H1 (cell line): ENCODE results near the gene ATF7. TPM values are rescaled to one million over a fixed set of nuclear protein-coding genes. Genes with fewer than 3 reads are reported as not detected.

ENCODE experiments used
- CTCF ChIA-PET: fragments of 300-600 bp; sonication (Branson Sonifier 250); formaldehyde crosslinking; loops from one replicate; lab custom pipeline; 2021; ENCODE audit not compliant: partially characterized antibody; lab: Charles Lee
- POLR2A ChIA-PET: fragments of 300-600 bp; sonication (Branson Sonifier 250); formaldehyde crosslinking; loops from one replicate; lab custom pipeline; 2021; ENCODE audit warnings: inconsistent platforms; ENCODE audit not compliant: partially characterized antibody; lab: Charles Lee
- DNase-seq, 2 experiments: peaks; one replicate each; pipeline versions ENCODE4 v3.0.0 to v3.0.0-alpha.2; 2010 to 2022; ENCODE audit warnings: low spot score in 2 of 2, low read depth in 1 of 2, mixed read lengths in 1 of 2
- FAIRE-seq: peaks from 2 replicates; lab custom pipeline; 2011; peaks lifted over from hg19 to GRCh38; lab: Jason Lieb, UNC
- H2AFZ ChIP-seq: 2 replicates; pipeline ENCODE4 v1.8.1; 2012; ENCODE audit warnings: low read length, inconsistent platforms
- H2AK5ac ChIP-seq: 2 replicates; pipeline ENCODE4 v1.6.1; 2013; ENCODE audit warnings: low read depth, low read length
- H2BK120ac ChIP-seq: replicated peaks from 2 replicates; pipeline ENCODE3; 2013; ENCODE audit warnings: low read depth, low read length, inconsistent platforms
- H2BK12ac ChIP-seq: 2 replicates; pipeline ENCODE4 v1.6.1; 2013; ENCODE audit warnings: low read depth, low read length
- H2BK15ac ChIP-seq: 2 replicates; pipeline ENCODE4 v1.6.1; 2013; ENCODE audit warnings: low read length
- H2BK20ac ChIP-seq: 2 replicates; pipeline ENCODE4 v1.6.1; 2013; ENCODE audit warnings: low read length
- H2BK5ac ChIP-seq: 2 replicates; pipeline ENCODE4 v1.6.1; 2013; ENCODE audit warnings: low read depth, low read length
- H3K14ac ChIP-seq: 2 replicates; pipeline ENCODE4 v1.6.1; 2013; ENCODE audit warnings: inconsistent platforms; ENCODE audit not compliant: insufficient read length
- H3K18ac ChIP-seq: 2 replicates; pipeline ENCODE4 v1.6.1; 2013; ENCODE audit warnings: low read length; ENCODE audit errors: extremely low read depth
- H3K23ac ChIP-seq: 2 replicates; pipeline ENCODE4 v1.6.1; 2013; ENCODE audit warnings: inconsistent platforms; ENCODE audit not compliant: insufficient read length
- H3K23me2 ChIP-seq: 2 replicates; pipeline ENCODE4 v1.6.1; 2013; ENCODE audit warnings: low read depth, low read length
- H3K27ac ChIP-seq: 2 replicates; pipeline ENCODE4 v1.6.1; 2011; ENCODE audit warnings: low read depth, low read length, inconsistent platforms
- H3K27me3 ChIP-seq, 4 experiments: replicated peaks in 1 of 4; 1 replicate in 1 of 4; 2 replicates in 3 of 4; pipeline versions ENCODE4 v1.6.1 to v1.8.1; 2011 to 2013; ENCODE audit warnings: low read length in 3 of 4, mild to moderate bottlenecking in 3 of 4, inconsistent platforms in 2 of 4, mixed read lengths in 2 of 4, moderate library complexity in 1 of 4; ENCODE audit not compliant: control insufficient read depth in 3 of 4, insufficient read depth in 3 of 4; ENCODE audit errors: extremely low read depth in 1 of 4
- H3K36me3 ChIP-seq, 4 experiments: 2 replicates each; pipeline versions ENCODE4 v1.6.1 to v1.8.1; 2011 to 2013; ENCODE audit warnings: mild to moderate bottlenecking in 4 of 4, low read length in 3 of 4, moderate library complexity in 2 of 4, control low read depth in 1 of 4, inconsistent platforms in 1 of 4; ENCODE audit not compliant: insufficient read depth in 4 of 4, control insufficient read depth in 2 of 4
- H3K4ac ChIP-seq: replicated peaks from 2 replicates; pipeline ENCODE3; 2013; ENCODE audit warnings: low read length, low read depth, mixed read lengths, inconsistent platforms; ENCODE audit not compliant: insufficient read length
- H3K4me1 ChIP-seq, 4 experiments: replicated peaks in 1 of 4; 1 replicate in 1 of 4; 2 replicates in 3 of 4; pipeline versions ENCODE4 v1.6.1 to v1.8.1; 2011 to 2013; ENCODE audit warnings: low read length in 3 of 4, inconsistent platforms in 2 of 4, mixed read lengths in 1 of 4; ENCODE audit not compliant: insufficient read depth in 4 of 4, control insufficient read depth in 3 of 4
- H3K4me2 ChIP-seq, 2 experiments: 2 replicates each; pipeline versions ENCODE4 v1.6.1 to v1.8.1; 2011 to 2013; ENCODE audit warnings: low read depth in 2 of 2, low read length in 2 of 2, control low read depth in 1 of 2, inconsistent platforms in 1 of 2, mild to moderate bottlenecking in 1 of 2; ENCODE audit not compliant: insufficient read depth in 1 of 2
- H3K4me3 ChIP-seq, 4 experiments: fragments of 200-600, 300-600 bp in 1 of 4; sonication (generic), shearing (Covaris generic), sonication (Bioruptor Twin) in 1 of 4; 2 replicates each; pipeline versions ENCODE4 v1.5.1 to v1.8.1; 2011 to 2016; ENCODE audit warnings: low read length in 4 of 4, low read depth in 3 of 4, control low read depth in 2 of 4, inconsistent platforms in 2 of 4, mild to moderate bottlenecking in 2 of 4, mixed read lengths in 1 of 4, moderate library complexity in 1 of 4; ENCODE audit not compliant: insufficient read depth in 2 of 4; ENCODE audit errors: extremely low read depth in 1 of 4
- H3K56ac ChIP-seq: replicated peaks from 2 replicates; pipeline ENCODE3; 2013; ENCODE audit warnings: low read depth, mild to moderate bottlenecking, mixed read lengths, low read length, inconsistent platforms; ENCODE audit not compliant: insufficient read length
- H3K79me1 ChIP-seq: 2 replicates; pipeline ENCODE4 v1.6.1; 2013; ENCODE audit warnings: low read depth, low read length, control low read depth
- H3K79me2 ChIP-seq, 2 experiments: 2 replicates each; pipeline versions ENCODE4 v1.6.1 to v1.8.1; 2012 to 2013; ENCODE audit warnings: low read length in 2 of 2, mild to moderate bottlenecking in 2 of 2, inconsistent platforms in 1 of 2; ENCODE audit not compliant: insufficient read depth in 2 of 2, control insufficient read depth in 1 of 2
- H3K9ac ChIP-seq, 4 experiments: replicated peaks in 1 of 4; 1 replicate in 1 of 4; 2 replicates in 3 of 4; pipeline versions ENCODE4 v1.6.1 to v1.8.1; 2011 to 2013; ENCODE audit warnings: low read depth in 3 of 4, low read length in 3 of 4, control low read depth in 2 of 4, mild to moderate bottlenecking in 2 of 4, moderate library complexity in 2 of 4, inconsistent platforms in 1 of 4; ENCODE audit errors: extremely low read depth in 1 of 4
- H3K9me3 ChIP-seq, 2 experiments: 2 replicates each; pipeline versions ENCODE4 v1.6.1 to v1.8.1; 2012 to 2013; ENCODE audit warnings: mild to moderate bottlenecking in 2 of 2, moderate library complexity in 2 of 2, control low read depth in 1 of 2, inconsistent platforms in 1 of 2, low read depth in 1 of 2, low read length in 1 of 2, mixed read lengths in 1 of 2; ENCODE audit not compliant: insufficient read depth in 2 of 2
- H4K20me1 ChIP-seq, 2 experiments: replicated peaks in 1 of 2; 2 replicates each; pipeline versions ENCODE3 to v1.8.1; 2011 to 2013; ENCODE audit warnings: inconsistent platforms in 2 of 2, low read length in 2 of 2, mild to moderate bottlenecking in 1 of 2; ENCODE audit not compliant: insufficient read depth in 2 of 2, control insufficient read depth in 1 of 2
- H4K5ac ChIP-seq: 2 replicates; pipeline ENCODE4 v1.6.1; 2013; ENCODE audit warnings: low read length, low read depth, mixed read lengths, inconsistent platforms; ENCODE audit not compliant: insufficient read length
- H4K8ac ChIP-seq: 2 replicates; pipeline ENCODE4 v1.8.0; 2013; ENCODE audit warnings: mild to moderate bottlenecking, moderate library complexity, low read length, inconsistent platforms; ENCODE audit not compliant: insufficient read depth; ENCODE audit errors: extremely low read depth
- H4K91ac ChIP-seq: replicated peaks from 2 replicates; pipeline ENCODE3; 2013; ENCODE audit warnings: low read length, mixed read lengths, inconsistent platforms; ENCODE audit not compliant: insufficient read length
- SUZ12 ChIP-seq: fragments of 200-600 bp; sonication (generic); IDR thresholded peaks from 2 replicates; pipeline ENCODE4 v1.6.1; 2012; ENCODE audit warnings: mild to moderate bottlenecking, inconsistent platforms, low read length, moderate library complexity, mixed read lengths
- whole genome bisulfite sequencing, 2 experiments: shearing (Covaris generic) in 1 of 2; methylation state at CpG; one replicate each; pipeline versions ENCODE4 v1.1.6 to v1.1.7; 2013 to 2015; ENCODE audit warnings: low lambda C conversion rate in 2 of 2, mixed read lengths in 2 of 2, inconsistent platforms in 1 of 2, low coverage in 1 of 2, missing lambda C conversion rate in 1 of 2; ENCODE audit not compliant: insufficient replicate concordance in 2 of 2, insufficient coverage in 1 of 2, insufficient read length in 1 of 2; ENCODE audit errors: extremely low coverage in 1 of 2, missing lambda C conversion rate in 1 of 2; 5-methylcytosine and 5-hydroxymethylcytosine counted together
- polyA plus RNA-seq, 7 experiments: library from polyadenylated mRNA; depleted of rRNA in 3 of 7; stranded (reverse) in 5 of 7; unstranded in 2 of 7; fragments of >200 nt in 5 of 7; fragments of 200-250 nt in 2 of 7; gene quantifications; 1 replicate in 5 of 7; 2 replicates in 1 of 7; 4 replicates in 1 of 7; pipeline versions ENCODE4 v1.2.1 to v1.2.3, GENCODE V29; 2011 to 2013; ENCODE audit warnings: missing spikeins in 2 of 7, mixed read lengths in 2 of 7
- total RNA-seq: library from RNA; stranded (reverse); fragmentation: NEBNext Ultra II Directional; extraction: Animal tissue kit (Norgen Biotek cat#: 25700); gene quantifications from 2 replicates; pipeline ENCODE4 v1.2.1, GENCODE V29; 2021

ATF7 gene
- total and polyA plus RNA-seq, 2 of the 8 experiments (the other 6 are each of a cell fraction or from before 2014, with no cell fraction given): 10.1 to 16.6 TPM

- H4K20me1 ChIP-seq: peaks cover 0 to 4% of the 10 kb centered on the region in 2 experiments
- no peak overlapping the region for H2BK15ac ChIP-seq
- no peak overlapping the region for H3K27ac ChIP-seq
- H2BK5ac ChIP-seq: no peak overlapping the region
- ChIA-PET POLR2A (interaction anchor here (0.7 to 67.0 kb wide), 5 partner anchors 11 to 185 kb away, joined by 3 to 3397 read pairs (median 3); partner anchors contain the start of genes PCBP2 and PRR13), CTCF (interaction anchor here (0.6 to 3.9 kb wide), 9 partner anchors 8 to 183 kb away, joined by 3 to 20 read pairs (median 3); partner anchors contain the start of gene AAAS)
- no peak overlapping the region for H3K4me2 ChIP-seq
- H2BK12ac ChIP-seq: no peak overlapping the region
- no peaks in the 10 kb centered on the region for H3K27me3 ChIP-seq
- peaks cover 14% of the 10 kb centered on the region for H3K23me2 ChIP-seq
- no peak overlapping the region for H4K5ac ChIP-seq
- no peak overlapping the region for H3K4ac ChIP-seq
- H3K9me3 ChIP-seq: no peaks in the 10 kb centered on the region
- no peak overlapping the region for H2BK20ac ChIP-seq
- no peak overlapping the region; a peak in 1 of 7 replicates for H3K9ac ChIP-seq
- DNase-seq (no peak), FAIRE-seq (no peak)
- peaks cover 9 to 23% (median 14%) of the 10 kb centered on the region in 4 experiments; a peak in 7 of 8 replicates for H3K36me3 ChIP-seq
- H3K14ac ChIP-seq: no peak overlapping the region
- H3K56ac ChIP-seq: no peak overlapping the region
- no peak overlapping the region for H2AK5ac ChIP-seq
- H2BK120ac ChIP-seq: no peak overlapping the region
- H2AFZ ChIP-seq: no peak overlapping the region
- peaks cover 0 to 15% (median 10%) of the 10 kb centered on the region in 4 experiments; a peak in 6 of 7 replicates for H3K4me1 ChIP-seq
- peaks cover 8% of the 10 kb centered on the region for H3K79me1 ChIP-seq
- WGBS, 2 experiments: 91% methylated on average over 14 of the region's 14 CpGs; no CpG with 5 or more reads in 1 of the 2 experiments
- no peak overlapping the region for H4K91ac ChIP-seq
- H3K4me3 ChIP-seq: no peak overlapping the region
- peaks cover 0 to 12% of the 10 kb centered on the region in 2 experiments; a peak in 2 of 4 replicates for H3K79me2 ChIP-seq
- H3K18ac ChIP-seq: no peak overlapping the region
- no peak overlapping the region for H3K23ac ChIP-seq
- no peak for TF ChIP-seq SUZ12
- H4K8ac ChIP-seq: no peak overlapping the region
These were observed 121.9 kb downstream of the ATF7 start for GRCh38 chr12:53504004-53504920.
